Mucosa of stomach (tissue), 1 donor: ENCODE measurements around the gene ASB15.

Experiments used
- H3K27me3 ChIP-seq: one replicate; pipeline ENCODE4 v1.7.0; 2013; ENCODE audit warnings: mild to moderate bottlenecking, low read length; ENCODE audit not compliant: control insufficient read depth, insufficient read depth
- H3K36me3 ChIP-seq: one replicate; pipeline ENCODE4 v1.7.0; 2013; ENCODE audit warnings: low read length; ENCODE audit not compliant: control insufficient read depth, insufficient read depth
- H3K4me1 ChIP-seq: one replicate; pipeline ENCODE4 v1.7.0; 2013; ENCODE audit warnings: mild to moderate bottlenecking, low read length; ENCODE audit not compliant: control insufficient read depth, insufficient read depth
- H3K4me3 ChIP-seq: one replicate; pipeline ENCODE4 v1.7.0; 2013; ENCODE audit warnings: low read length
- H3K9ac ChIP-seq: one replicate; pipeline ENCODE4 v1.7.0; 2013; ENCODE audit warnings: mild to moderate bottlenecking, low read length, moderate library complexity
- H3K9me3 ChIP-seq: one replicate; pipeline ENCODE4 v1.7.0; 2013; ENCODE audit warnings: mild to moderate bottlenecking, low read length, moderate library complexity; ENCODE audit not compliant: control insufficient read depth
- donor health status: Pancreatic carcinoma.

Gene ASB15

GRCh38 chr7:123675181-123675473, 73.5 kb downstream of the ASB15 start:
- Histone ChIP-seq H3K4me1 (no peaks in the 10 kb centered on the region), H3K36me3 (no peaks in the 10 kb centered on the region), H3K9me3 (no peaks in the 10 kb centered on the region), H3K9ac (no peak overlapping the region), H3K4me3 (no peak overlapping the region), H3K27me3 (no peaks in the 10 kb centered on the region)

GRCh38 chr7:123677061-123677715, 75.6 kb downstream of the ASB15 start:
- no peak overlapping the region for H3K9ac ChIP-seq
- H3K36me3 ChIP-seq, result no peaks in the 10 kb centered on the region
- H3K27me3 ChIP-seq, result no peaks in the 10 kb centered on the region
- H3K4me1 ChIP-seq, result no peaks in the 10 kb centered on the region
- no peak overlapping the region for H3K4me3 ChIP-seq
- no peaks in the 10 kb centered on the region for H3K9me3 ChIP-seq

GRCh38 chr7:123679614-123680013, 78.0 kb downstream of the ASB15 start:
- Histone ChIP-seq H3K36me3 (no peaks in the 10 kb centered on the region), H3K9me3 (no peaks in the 10 kb centered on the region), H3K9ac (no peak overlapping the region), H3K4me3 (no peak overlapping the region), H3K4me1 (no peaks in the 10 kb centered on the region), H3K27me3 (no peaks in the 10 kb centered on the region)

GRCh38 chr7:123680580-123680979, 79.0 kb downstream of the ASB15 start:
- no peaks in the 10 kb centered on the region for H3K4me1 ChIP-seq
- no peak overlapping the region for H3K9ac ChIP-seq
- H3K9me3 ChIP-seq, result no peaks in the 10 kb centered on the region
- no peaks in the 10 kb centered on the region for H3K27me3 ChIP-seq
- H3K4me3 ChIP-seq, result no peak overlapping the region
- no peaks in the 10 kb centered on the region for H3K36me3 ChIP-seq

- H3K4me1 ChIP-seq, result no peaks in the 10 kb centered on the region
- H3K4me3 ChIP-seq, result no peak overlapping the region
- H3K9ac ChIP-seq, result no peak overlapping the region
- H3K27me3 ChIP-seq, result no peaks in the 10 kb centered on the region
- H3K9me3 ChIP-seq, result no peaks in the 10 kb centered on the region
- H3K36me3 ChIP-seq, result no peaks in the 10 kb centered on the region
Measured at GRCh38 chr7:123681561-123681960, 79.9 kb downstream of the ASB15 start.

GRCh38 chr7:123682690-123683089, 81.1 kb downstream of the ASB15 start:
- H3K4me3 ChIP-seq, result no peak overlapping the region
- no peaks in the 10 kb centered on the region for H3K36me3 ChIP-seq
- no peaks in the 10 kb centered on the region for H3K4me1 ChIP-seq

GRCh38 chr7:123687161-123687560, 85.5 kb downstream of the ASB15 start:
- no peaks in the 10 kb centered on the region for H3K36me3 ChIP-seq
- no peaks in the 10 kb centered on the region for H3K4me1 ChIP-seq
- no peaks in the 10 kb centered on the region for H3K27me3 ChIP-seq
- no peaks in the 10 kb centered on the region for H3K9me3 ChIP-seq
- H3K4me3 ChIP-seq, result no peak overlapping the region
- H3K9ac ChIP-seq, result no peak overlapping the region

More at GRCh38 chr7:123682690-123683089, 81.1 kb downstream of the ASB15 start:
- no peaks in the 10 kb centered on the region for H3K27me3 ChIP-seq
- H3K9me3 ChIP-seq, result no peaks in the 10 kb centered on the region
- no peak overlapping the region for H3K9ac ChIP-seq

- Histone ChIP-seq H3K4me1 (no peaks in the 10 kb centered on the region), H3K4me3 (no peak overlapping the region), H3K27me3 (no peaks in the 10 kb centered on the region), H3K9ac (no peak overlapping the region), H3K9me3 (no peaks in the 10 kb centered on the region), H3K36me3 (no peaks in the 10 kb centered on the region)
Measured at GRCh38 chr7:123687727-123688126, 86.1 kb downstream of the ASB15 start.
